ENCODE measurements around the gene PCDH15. TPM values are rescaled to one million over a fixed set of nuclear protein-coding genes. Genes with fewer than 3 reads are reported as not detected.
A peak's percentile ranks its signal among the peaks of the same experiment; 100 is the strongest.

Gene PCDH15
- total and polyA plus RNA-seq, 2 experiments from 2014 or later: not detected

DNA sequence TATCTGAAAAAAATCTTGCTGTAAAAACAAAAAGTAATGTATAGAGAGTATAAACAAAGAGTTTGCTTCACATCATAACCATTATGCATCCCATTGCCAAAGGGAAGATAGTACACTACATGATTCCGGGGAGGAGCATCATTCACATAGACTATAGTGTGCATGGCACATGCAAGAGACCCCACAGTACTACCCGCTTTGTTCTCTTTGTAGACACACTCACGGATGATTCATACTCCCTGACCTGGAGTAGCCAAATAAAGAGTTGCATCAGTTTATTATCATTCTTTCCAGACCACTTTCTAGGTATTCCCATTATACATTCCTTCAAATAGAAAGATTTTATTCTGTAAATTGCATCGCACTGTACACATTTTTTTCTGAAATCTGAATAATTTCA is 356.9 kb downstream of the PCDH15 start:
- Histone ChIP-seq H3K4me3 (no peak overlapping the region), H3F3A (ENCODE audit: insufficient read depth) (no peaks in the 10 kb centered on the region), H3K36me3 (ENCODE audit: low read depth) (no peaks in the 10 kb centered on the region), H3K79me2 (ENCODE audit: insufficient read depth) (no peaks in the 10 kb centered on the region), H3K9me2 (ENCODE audit: insufficient read depth) (no peaks in the 10 kb centered on the region), H3K27ac (no peak overlapping the region), H3K4me1 (ENCODE audit: insufficient read depth) (no peaks in the 10 kb centered on the region), H3K27me3 (replicated peaks; ENCODE audit: insufficient read depth) (no peaks in the 10 kb centered on the region), H3K4me2 (ENCODE audit: unreplicated experiment) (no peak overlapping the region), H4K20me1 (ENCODE audit: insufficient read depth) (no peaks in the 10 kb centered on the region), H2AFZ (no peak overlapping the region), H3K9me3 (ENCODE audit: low read depth) (no peaks in the 10 kb centered on the region), H3K9ac (no peak overlapping the region)
- in situ Hi-C loops (cut with MboI): no loop called here
- TF ChIP-seq EZH2phosphoT487 (IDR thresholded peaks at IDR 0.05; ENCODE audit: insufficient read depth, low read depth) (no peak), EZH2 (IDR thresholded peaks at IDR 0.05; ENCODE audit: insufficient read depth, poor library complexity, severe bottlenecking) (no peak)
- DNase-seq: no peak
- 11 to 18% methylated on average over 4 of the region's 4 CpGs for WGBS, 2 experiments (ENCODE audit: low coverage in 1 of 2, low lambda C conversion rate in 2 of 2, missing lambda C conversion rate in 2 of 2)

DNA sequence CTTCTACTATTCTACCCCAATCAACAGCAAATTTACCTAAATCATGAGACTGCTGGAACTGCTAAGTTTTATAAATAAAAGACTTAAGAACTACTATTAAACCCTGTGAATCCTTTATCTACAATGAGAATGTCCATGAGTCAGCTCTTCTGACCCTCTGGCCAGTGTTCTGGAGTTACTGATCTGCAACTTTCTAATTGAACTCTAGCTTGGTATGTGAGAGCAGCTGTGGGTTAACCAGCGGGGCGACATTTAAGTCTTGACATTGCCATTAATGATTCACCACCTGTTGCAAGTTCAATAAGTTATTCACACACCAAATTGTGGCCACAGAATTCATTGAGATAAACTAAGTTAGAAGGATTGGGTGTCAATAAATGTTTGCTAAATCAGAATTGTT is 359.8 kb downstream of the PCDH15 start:
- Histone ChIP-seq H3K79me2 (ENCODE audit: insufficient read depth) (no peaks in the 10 kb centered on the region), H2AFZ (no peak overlapping the region), H3K9me3 (ENCODE audit: low read depth) (no peaks in the 10 kb centered on the region), H3K4me2 (ENCODE audit: unreplicated experiment) (no peak overlapping the region), H3K27me3 (replicated peaks; ENCODE audit: insufficient read depth) (no peaks in the 10 kb centered on the region), H3K9ac (no peak overlapping the region), H3K4me1 (ENCODE audit: insufficient read depth) (no peaks in the 10 kb centered on the region), H3K36me3 (ENCODE audit: low read depth) (no peaks in the 10 kb centered on the region), H3K4me3 (no peak overlapping the region), H3K27ac (no peak overlapping the region), H3F3A (ENCODE audit: insufficient read depth) (no peaks in the 10 kb centered on the region), H4K20me1 (ENCODE audit: insufficient read depth) (no peaks in the 10 kb centered on the region), H3K9me2 (ENCODE audit: insufficient read depth) (no peaks in the 10 kb centered on the region)
- in situ Hi-C loops (cut with MboI): no loop called here
- WGBS, 2 experiments (ENCODE audit: low coverage in 1 of 2, low lambda C conversion rate in 2 of 2, missing lambda C conversion rate in 2 of 2): 47 to 51% methylated on average over 2 of the region's 2 CpGs
- TF ChIP-seq EZH2phosphoT487 (IDR thresholded peaks at IDR 0.05; ENCODE audit: insufficient read depth, low read depth): no peak
- TF ChIP-seq EZH2 (IDR thresholded peaks at IDR 0.05; ENCODE audit: insufficient read depth, poor library complexity, severe bottlenecking): no peak
- no peak for DNase-seq

DNA sequence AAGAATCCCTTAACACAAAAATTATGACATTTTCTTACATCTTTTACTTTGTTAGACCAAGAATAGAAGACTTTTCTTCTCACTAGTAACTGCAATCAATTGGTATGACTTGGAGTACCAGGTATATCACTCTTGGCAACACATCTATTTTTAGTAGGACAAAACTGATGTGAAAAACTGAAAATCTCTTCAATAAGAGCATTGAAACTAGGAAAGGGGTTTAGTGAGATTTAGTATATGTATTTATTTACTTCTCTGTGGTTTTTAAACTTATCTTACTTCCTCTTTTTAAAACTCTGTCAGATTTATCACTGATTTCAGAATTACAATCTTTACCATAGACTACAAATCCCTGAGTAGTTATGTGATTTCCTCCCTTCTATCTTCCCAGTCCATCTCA is 366.2 kb downstream of the PCDH15 start:
- H3K27ac ChIP-seq: no peak overlapping the region

DNA sequence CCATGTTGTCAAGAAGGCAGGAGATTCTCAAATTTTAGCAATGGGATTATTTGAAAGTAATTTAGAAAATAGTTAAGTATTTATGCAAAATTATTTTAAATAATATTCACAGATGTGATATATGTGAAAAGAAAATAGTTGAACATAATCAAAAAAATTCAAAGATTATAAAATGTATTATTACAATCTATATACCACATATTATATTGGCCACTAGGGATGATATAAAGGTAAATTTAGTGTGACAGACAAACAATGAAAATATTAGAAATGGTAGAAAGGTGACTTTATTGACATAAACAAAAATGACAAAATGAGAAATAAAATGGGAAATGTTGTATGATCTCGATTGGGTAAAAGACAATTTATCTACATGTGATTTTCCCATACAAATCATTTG is 385.5 kb downstream of the PCDH15 start:
- no peak for DNase-seq
- Histone ChIP-seq H4K20me1 (ENCODE audit: insufficient read depth) (no peaks in the 10 kb centered on the region), H3K4me1 (ENCODE audit: insufficient read depth) (no peaks in the 10 kb centered on the region), H3K4me2 (ENCODE audit: unreplicated experiment) (no peak overlapping the region), H3K4me3 (no peak overlapping the region), H3K27ac (no peak overlapping the region), H3F3A (ENCODE audit: insufficient read depth) (no peaks in the 10 kb centered on the region), H3K9me3 (ENCODE audit: low read depth) (no peaks in the 10 kb centered on the region), H3K9ac (no peak overlapping the region), H3K9me2 (ENCODE audit: insufficient read depth) (no peaks in the 10 kb centered on the region), H3K36me3 (ENCODE audit: low read depth) (no peaks in the 10 kb centered on the region), H3K79me2 (ENCODE audit: insufficient read depth) (no peaks in the 10 kb centered on the region), H2AFZ (no peak overlapping the region), H3K27me3 (replicated peaks; ENCODE audit: insufficient read depth) (no peaks in the 10 kb centered on the region)
- in situ Hi-C loops (cut with MboI): no loop called here
- TF ChIP-seq EZH2phosphoT487 (IDR thresholded peaks at IDR 0.05; ENCODE audit: insufficient read depth, low read depth): no peak
- no peak for TF ChIP-seq EZH2 (IDR thresholded peaks at IDR 0.05; ENCODE audit: insufficient read depth, poor library complexity, severe bottlenecking)
- WGBS, 2 experiments (ENCODE audit: low coverage in 1 of 2, low lambda C conversion rate in 2 of 2, missing lambda C conversion rate in 2 of 2): 33 to 37% methylated on average over 1 of the region's 1 CpG

More for the DNA sequence above, 366.2 kb downstream of the PCDH15 start:
- Histone ChIP-seq H3K9me2 (ENCODE audit: insufficient read depth) (no peaks in the 10 kb centered on the region), H4K20me1 (ENCODE audit: insufficient read depth) (no peaks in the 10 kb centered on the region), H3F3A (ENCODE audit: insufficient read depth) (no peaks in the 10 kb centered on the region), H3K36me3 (ENCODE audit: low read depth) (no peaks in the 10 kb centered on the region), H3K27me3 (replicated peaks; ENCODE audit: insufficient read depth) (no peaks in the 10 kb centered on the region), H3K4me2 (ENCODE audit: unreplicated experiment) (no peak overlapping the region), H3K9me3 (ENCODE audit: low read depth) (no peaks in the 10 kb centered on the region), H3K4me1 (ENCODE audit: insufficient read depth) (no peaks in the 10 kb centered on the region), H2AFZ (no peak overlapping the region), H3K9ac (no peak overlapping the region), H3K79me2 (ENCODE audit: insufficient read depth) (no peaks in the 10 kb centered on the region), H3K4me3 (no peak overlapping the region)
- in situ Hi-C loops (cut with MboI): no loop called here
- DNase-seq: no peak
- TF ChIP-seq EZH2 (IDR thresholded peaks at IDR 0.05; ENCODE audit: insufficient read depth, poor library complexity, severe bottlenecking): no peak
- no peak for TF ChIP-seq EZH2phosphoT487 (IDR thresholded peaks at IDR 0.05; ENCODE audit: insufficient read depth, low read depth)

DNA sequence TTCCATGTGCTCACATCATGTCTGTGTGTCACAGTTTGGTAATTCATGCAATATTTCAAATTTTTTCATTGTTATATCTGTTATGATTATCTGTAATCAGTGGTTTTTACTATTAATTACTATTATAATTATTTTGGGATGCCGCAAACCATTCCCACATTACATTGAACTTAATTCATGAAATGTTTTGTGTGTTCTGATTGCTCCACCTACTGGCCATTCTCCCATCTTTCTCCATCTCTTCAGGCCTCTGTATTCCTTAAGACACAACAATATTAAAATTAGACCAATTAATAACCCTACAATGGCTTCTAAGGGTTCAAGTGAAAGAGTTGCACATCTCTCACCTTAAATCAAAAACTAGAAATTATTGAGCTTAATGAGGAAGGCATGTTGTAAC is 398.5 kb downstream of the PCDH15 start:
- 0% methylated on average over 1 of the region's 1 CpG for WGBS, 2 experiments (ENCODE audit: low coverage in 1 of 2, low lambda C conversion rate in 2 of 2, missing lambda C conversion rate in 2 of 2)
- Histone ChIP-seq H4K20me1 (ENCODE audit: insufficient read depth) (no peaks in the 10 kb centered on the region), H3K9me2 (ENCODE audit: insufficient read depth) (no peaks in the 10 kb centered on the region), H3K27ac (no peak overlapping the region), H3K27me3 (replicated peaks; ENCODE audit: insufficient read depth) (no peaks in the 10 kb centered on the region), H2AFZ (no peak overlapping the region), H3K9me3 (ENCODE audit: low read depth) (no peaks in the 10 kb centered on the region), H3K36me3 (ENCODE audit: low read depth) (no peaks in the 10 kb centered on the region), H3K79me2 (ENCODE audit: insufficient read depth) (no peaks in the 10 kb centered on the region), H3K4me2 (ENCODE audit: unreplicated experiment) (no peak overlapping the region), H3K4me3 (no peak overlapping the region), H3K9ac (no peak overlapping the region), H3K4me1 (ENCODE audit: insufficient read depth) (no peaks in the 10 kb centered on the region), H3F3A (ENCODE audit: insufficient read depth) (no peaks in the 10 kb centered on the region)
- TF ChIP-seq EZH2phosphoT487 (IDR thresholded peaks at IDR 0.05; ENCODE audit: insufficient read depth, low read depth) (no peak), EZH2 (IDR thresholded peaks at IDR 0.05; ENCODE audit: insufficient read depth, poor library complexity, severe bottlenecking) (no peak)
- DNase-seq: peak; percentile 10
- in situ Hi-C loops (cut with MboI): no loop called here
